PC-3 (cell line): Measurements from ENCODE around the gene PARP3. TPM values are rescaled to one million over a fixed set of nuclear protein-coding genes. Genes with fewer than 3 reads are reported as not detected.

Experiments used
- ATAC-seq: fragments of 200-7000 bp; cut with Tn5 transposase; 2 replicates; pipeline ENCODE4 v1.9.1; 2020; ENCODE audit warnings: mild to moderate bottlenecking, moderate library complexity
- BruUV-seq: library from RNA; stranded (reverse); fragments of 400-500 nt; replicated peaks from 2 replicates; lab custom pipeline; 2021; lab: Mats Ljungman, UMichigan
- CTCF ChIA-PET: fragments of 300-600 bp; sonication (Branson Sonifier 250); formaldehyde crosslinking; loops from one replicate; lab custom pipeline; 2022; ENCODE audit warnings: antibody characterized with exemption; lab: Charles Lee
- POLR2A ChIA-PET: fragments of 300-600 bp; sonication (Branson Sonifier 250); formaldehyde crosslinking; loops from one replicate; lab custom pipeline; 2022; ENCODE audit warnings: antibody characterized with exemption; ENCODE audit not compliant: unreplicated experiment; lab: Charles Lee
- DNase-seq: peaks from one replicate; pipeline ENCODE4 v3.0.0-alpha.2; 2015
- H2AFZ ChIP-seq: fragments of 300-600 bp; sonication (generic); 2 replicates; pipeline ENCODE4 v1.6.0; 2016; ENCODE audit warnings: antibody characterized with exemption, low read length
- H3F3A ChIP-seq: fragments of 300-600 bp; sonication (generic); one replicate; pipeline ENCODE4 v1.6.0; 2017; ENCODE audit warnings: antibody characterized with exemption, low read length, control low read depth, mild to moderate bottlenecking; ENCODE audit not compliant: unreplicated experiment
- H3K27ac ChIP-seq: fragments of 300-600 bp; sonication (generic); 2 replicates; pipeline ENCODE4 v1.5.1; 2016; ENCODE audit warnings: mild to moderate bottlenecking, low read length
- H3K27me3 ChIP-seq: fragments of 300-600 bp; sonication (generic); 2 replicates; pipeline ENCODE4 v1.6.1; 2016; ENCODE audit warnings: low read length, mixed read lengths
- H3K36me3 ChIP-seq: fragments of 300-600 bp; sonication (generic); 2 replicates; pipeline ENCODE4 v1.6.1; 2016; ENCODE audit warnings: low read depth, mixed run types, low read length, mixed read lengths
- H3K4me1 ChIP-seq: fragments of 300-600 bp; sonication (generic); 2 replicates; pipeline ENCODE4 v1.5.1; 2016; ENCODE audit warnings: low read length; ENCODE audit not compliant: insufficient read depth
- H3K4me2 ChIP-seq: fragments of 300-600 bp; sonication (generic); 2 replicates; pipeline ENCODE4 v1.6.0; 2016; ENCODE audit warnings: low read length
- H3K4me3 ChIP-seq: fragments of 300-600 bp; sonication (generic); 2 replicates; pipeline ENCODE4 v1.5.1; 2016; ENCODE audit warnings: mild to moderate bottlenecking, low read length, mixed read lengths
- H3K79me2 ChIP-seq: fragments of 300-600 bp; sonication (generic); 2 replicates; pipeline ENCODE4 v1.6.1; 2017; ENCODE audit warnings: low read length, mixed read lengths
- H3K9ac ChIP-seq: fragments of 300-600 bp; sonication (generic); 2 replicates; pipeline ENCODE4 v1.6.0; 2016; ENCODE audit warnings: mild to moderate bottlenecking, low read length
- H3K9me2 ChIP-seq: fragments of 300-600 bp; sonication (generic); replicated peaks from 2 replicates; pipeline ENCODE4 v1.6.1; 2016; ENCODE audit warnings: mixed run types, low read length, mixed read lengths
- H3K9me3 ChIP-seq: fragments of 300-600 bp; sonication (generic); 2 replicates; pipeline ENCODE4 v1.6.1; 2016; ENCODE audit warnings: low read length, mixed read lengths
- H4K20me1 ChIP-seq: fragments of 300-600 bp; sonication (generic); 2 replicates; pipeline ENCODE4 v1.6.1; 2016; ENCODE audit warnings: low read length, mixed read lengths
- CTCF ChIP-seq: fragments of 300-600 bp; sonication (generic); conservative IDR thresholded peaks from 2 replicates; pipeline ENCODE4 v1.5.1; 2017; ENCODE audit warnings: antibody characterized with exemption, low read depth, mild to moderate bottlenecking, low read length
- EZH2 ChIP-seq: fragments of 300-600 bp; sonication (generic); IDR thresholded peaks from one replicate; pipeline ENCODE4 v1.6.1; 2017; ENCODE audit warnings: antibody characterized with exemption, mild to moderate bottlenecking, low read length; ENCODE audit not compliant: unreplicated experiment
- EZH2phosphoT487 ChIP-seq: fragments of 300-600 bp; sonication (generic); IDR thresholded peaks from 2 replicates; pipeline ENCODE4 v1.6.1; 2018; ENCODE audit warnings: mild to moderate bottlenecking, antibody characterized with exemption, low read length, borderline replicate concordance
- intact Hi-C: fragments of 100-400 bp; cut with micrococcal nuclease; formaldehyde crosslinking; loops from 2 replicates; pipeline ENCODE4 v1.9.0; 2023
- total RNA-seq: library from RNA; depleted of rRNA; stranded (reverse); fragments of >200 nt; gene quantifications from 2 replicates; pipeline ENCODE4 v1.2.3, GENCODE V29; 2014

PARP3 gene
- total RNA-seq, 1 experiment from 2014 or later = 19.3 TPM

DNA sequence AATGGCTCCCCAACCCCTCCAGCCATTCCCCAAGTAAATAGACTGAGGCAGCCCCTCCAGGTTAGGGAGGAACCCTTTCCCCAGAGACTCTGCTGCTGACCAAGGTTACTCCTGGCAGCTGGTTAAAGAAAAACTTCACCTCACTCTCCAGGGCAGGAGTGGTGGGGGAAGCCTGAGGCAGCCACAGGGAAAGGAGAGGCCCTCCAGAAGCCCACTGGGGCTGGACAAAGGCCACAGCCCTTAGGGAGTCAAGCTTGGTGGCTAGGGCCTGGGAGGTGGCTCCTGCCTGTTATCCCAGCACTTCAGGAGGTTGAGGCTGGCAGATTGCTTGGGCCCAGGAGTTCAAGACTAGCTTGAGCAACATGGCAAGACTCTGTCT is 42.1 kb downstream of the PARP3 start:
- no peaks in the 10 kb centered on the region for H4K20me1 ChIP-seq
- H3K4me3 ChIP-seq = peak overlapping the region; percentile 64; the same call in 1 of the 2 replicates
- no peak overlapping the region for H3K9ac ChIP-seq
- H2AFZ ChIP-seq = no peak overlapping the region
- BruUV-seq = no TSS peak
- H3K4me2 ChIP-seq = peak overlapping the region; percentile 88
- intact Hi-C loops = no loop called here
- DNase-seq = no peak
- no peaks in the 10 kb centered on the region for H3K9me2 ChIP-seq
- no peaks in the 10 kb centered on the region for H3F3A ChIP-seq
- no peak for TF ChIP-seq EZH2phosphoT487
- no peak for TF ChIP-seq CTCF
- no peak for TF ChIP-seq EZH2
- no peak overlapping the region for H3K27ac ChIP-seq
- no peak for ATAC-seq
- ChIA-PET CTCF (no interaction called here), POLR2A (interaction anchor here (1.0 kb wide), 1 partner anchor 8 kb away, joined by 3 read pairs; no protein-coding TSS in a partner anchor)
- H3K79me2 ChIP-seq = peaks cover 26% of the 10 kb centered on the region
- H3K27me3 ChIP-seq = no peaks in the 10 kb centered on the region
- no peaks in the 10 kb centered on the region for H3K9me3 ChIP-seq
- peaks cover 20% of the 10 kb centered on the region for H3K4me1 ChIP-seq
- no peaks in the 10 kb centered on the region for H3K36me3 ChIP-seq

DNA sequence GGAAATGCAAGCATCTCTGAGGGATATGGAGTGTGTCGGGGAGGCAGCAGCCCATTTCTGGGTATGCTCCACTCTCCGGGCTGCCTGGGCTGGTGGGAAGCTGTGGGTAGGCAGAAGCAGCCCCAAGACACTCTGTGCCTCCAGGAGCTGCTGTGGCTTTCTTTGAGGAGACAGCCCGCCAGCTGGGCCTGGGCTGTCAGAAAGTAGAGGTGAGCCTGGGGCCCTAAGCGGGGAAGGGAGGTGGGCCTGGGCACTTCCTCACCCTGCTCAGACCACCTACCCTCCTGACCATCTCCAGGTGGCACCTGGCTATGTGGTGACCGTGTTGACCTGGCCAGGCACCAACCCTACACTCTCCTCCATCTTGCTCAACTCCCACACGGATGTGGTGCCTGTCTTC is 42.9 kb downstream of the PARP3 start:
- POLR2A ChIA-PET = no interaction called here
- TF ChIP-seq CTCF (no peak), EZH2phosphoT487 (no peak), EZH2 (no peak)
- H3K4me3 ChIP-seq = no peak overlapping the region
- no peaks in the 10 kb centered on the region for H3K9me2 ChIP-seq
- no peaks in the 10 kb centered on the region for H3K9me3 ChIP-seq
- H4K20me1 ChIP-seq = no peaks in the 10 kb centered on the region
- no peaks in the 10 kb centered on the region for H3F3A ChIP-seq
- H3K79me2 ChIP-seq = peaks cover 26% of the 10 kb centered on the region
- H3K4me2 ChIP-seq = no peak overlapping the region
- no peak overlapping the region for H2AFZ ChIP-seq
- CTCF ChIA-PET = no interaction called here
- no peaks in the 10 kb centered on the region for H3K27me3 ChIP-seq
- H3K9ac ChIP-seq = no peak overlapping the region
- ATAC-seq (no peak), DNase-seq (no peak)
- H3K4me1 ChIP-seq = peaks cover 20% of the 10 kb centered on the region
- H3K36me3 ChIP-seq = no peaks in the 10 kb centered on the region
- intact Hi-C loops = no loop called here
- H3K27ac ChIP-seq = no peak overlapping the region
- BruUV-seq = no TSS peak

- no peak for ATAC-seq
Observed at GRCh38 chr3:51986010-51986947, 44.1 kb downstream of the PARP3 start.

More at GRCh38 chr3:51986010-51986947, 44.1 kb downstream of the PARP3 start:
- BruUV-seq = no TSS peak
- H3F3A ChIP-seq = no peaks in the 10 kb centered on the region
- ChIA-PET CTCF (no interaction called here), POLR2A (interaction anchor here (0.6 kb wide), 1 partner anchor 67 kb away, joined by 6 read pairs; no protein-coding TSS in a partner anchor)
- H2AFZ ChIP-seq = no peak overlapping the region
- peaks cover 20% of the 10 kb centered on the region for H3K4me1 ChIP-seq
- no peaks in the 10 kb centered on the region; the same call in 1 of the 2 replicates for H3K36me3 ChIP-seq
- no peak overlapping the region for H3K27ac ChIP-seq
- no peak for DNase-seq
- H3K79me2 ChIP-seq = peaks cover 21% of the 10 kb centered on the region
- intact Hi-C loops = no loop called here
- H3K4me2 ChIP-seq = no peak overlapping the region
- TF ChIP-seq EZH2phosphoT487 = no peak
- no peak for TF ChIP-seq CTCF
- no peak for TF ChIP-seq EZH2
- H3K27me3 ChIP-seq = no peaks in the 10 kb centered on the region
- no peaks in the 10 kb centered on the region for H3K9me3 ChIP-seq
- H3K9me2 ChIP-seq = no peaks in the 10 kb centered on the region
- H3K9ac ChIP-seq = no peak overlapping the region
- H4K20me1 ChIP-seq = no peaks in the 10 kb centered on the region
- no peak overlapping the region for H3K4me3 ChIP-seq
